HG03135 (cell line): ENCODE results near the gene EPHA4.

Experiments used
- ATAC-seq: cut with Tn5 transposase; IDR thresholded peaks from one replicate; pipeline ENCODE4 v1.9.1; 2021; ENCODE audit warnings: mild to moderate bottlenecking, moderate library complexity; ENCODE audit not compliant: unreplicated experiment

The EPHA4 gene

DNA sequence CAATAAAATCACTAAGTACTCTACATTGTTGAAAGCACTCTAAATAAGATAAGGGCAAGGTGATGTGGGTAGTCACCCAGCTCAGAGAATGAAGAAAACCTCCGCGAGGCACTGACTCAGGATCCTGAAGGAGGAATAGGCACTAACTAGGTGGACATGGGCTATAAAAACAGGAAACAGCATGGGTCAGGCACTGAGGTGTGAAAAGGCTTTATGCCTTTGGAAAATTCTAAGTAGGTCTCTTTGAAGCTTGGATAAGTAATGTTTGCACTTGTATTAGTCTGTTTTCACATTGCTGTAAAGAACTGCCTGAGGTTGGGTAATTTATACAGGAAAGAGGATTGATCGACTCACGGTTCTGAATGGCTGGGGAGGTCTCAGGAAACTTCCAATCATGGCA is 161.6 kb downstream of the EPHA4 start:
- no peak for ATAC-seq

DNA sequence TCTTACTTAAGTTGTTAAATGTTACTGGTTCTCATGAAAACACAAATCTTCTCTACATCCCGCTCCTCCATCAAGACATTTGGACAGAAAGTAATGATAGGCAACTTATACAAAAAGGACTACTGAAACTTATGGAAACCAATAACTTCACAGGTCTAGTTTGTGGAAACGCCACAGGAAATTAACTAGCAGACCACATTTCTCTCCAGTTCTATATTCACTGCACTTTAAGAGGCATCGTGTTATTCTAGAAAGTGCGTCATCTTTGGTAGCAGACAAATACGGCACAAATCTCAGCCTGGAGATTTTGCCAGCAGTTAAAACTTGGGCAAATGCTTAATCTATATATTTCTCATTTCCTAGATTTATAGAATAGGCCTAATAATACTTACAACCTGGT is 164.3 kb downstream of the EPHA4 start:
- ATAC-seq, result no peak

- no peak for ATAC-seq
Observed at GRCh38 chr2:221405521-221405920, 166.6 kb downstream of the EPHA4 start.

DNA sequence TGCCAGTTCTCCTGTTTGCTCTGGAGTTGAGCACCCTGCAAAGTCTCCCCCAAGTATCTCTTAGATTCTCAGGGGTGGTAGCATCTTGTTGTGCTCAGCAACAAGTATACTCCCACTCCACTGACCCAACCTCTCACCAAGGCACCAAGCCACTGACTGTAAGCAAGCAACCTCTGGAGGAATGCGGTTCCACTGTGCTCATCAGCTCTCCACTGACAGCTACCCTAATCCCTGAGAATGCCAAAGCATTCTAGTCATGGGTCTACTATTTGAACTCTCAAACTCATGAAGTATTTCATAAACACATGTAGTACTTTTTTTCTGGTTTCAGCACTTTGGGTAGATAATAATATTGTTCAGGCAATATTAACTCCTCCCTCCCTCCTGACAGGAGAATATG is 170.0 kb downstream of the EPHA4 start:
- ATAC-seq, result no peak

DNA sequence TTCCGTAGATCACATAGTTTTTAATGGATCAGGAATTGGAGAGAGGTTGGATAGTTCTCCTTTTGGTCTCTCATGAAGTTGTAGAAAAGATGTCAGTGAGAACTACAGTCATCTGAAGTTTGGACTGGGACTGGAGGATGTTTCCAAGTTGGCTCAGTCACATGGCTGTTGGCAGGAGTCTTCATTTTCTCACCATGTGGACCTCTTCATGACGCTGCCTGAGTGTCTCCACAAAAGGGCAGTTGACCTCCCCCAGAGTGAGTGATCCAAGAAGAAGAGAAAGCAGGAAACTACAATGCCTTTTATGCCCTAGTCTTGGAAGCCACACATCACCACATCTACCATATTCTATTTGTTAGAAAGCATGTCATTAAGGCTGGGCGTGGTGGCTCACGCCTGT is 171.7 kb downstream of the EPHA4 start:
- no peak for ATAC-seq

GRCh38 chr2:221399183-221399582 is 172.9 kb downstream of the EPHA4 start:
- no peak for ATAC-seq

- ATAC-seq, result no peak
Observed at GRCh38 chr2:221397187-221397586, 174.9 kb downstream of the EPHA4 start.

DNA sequence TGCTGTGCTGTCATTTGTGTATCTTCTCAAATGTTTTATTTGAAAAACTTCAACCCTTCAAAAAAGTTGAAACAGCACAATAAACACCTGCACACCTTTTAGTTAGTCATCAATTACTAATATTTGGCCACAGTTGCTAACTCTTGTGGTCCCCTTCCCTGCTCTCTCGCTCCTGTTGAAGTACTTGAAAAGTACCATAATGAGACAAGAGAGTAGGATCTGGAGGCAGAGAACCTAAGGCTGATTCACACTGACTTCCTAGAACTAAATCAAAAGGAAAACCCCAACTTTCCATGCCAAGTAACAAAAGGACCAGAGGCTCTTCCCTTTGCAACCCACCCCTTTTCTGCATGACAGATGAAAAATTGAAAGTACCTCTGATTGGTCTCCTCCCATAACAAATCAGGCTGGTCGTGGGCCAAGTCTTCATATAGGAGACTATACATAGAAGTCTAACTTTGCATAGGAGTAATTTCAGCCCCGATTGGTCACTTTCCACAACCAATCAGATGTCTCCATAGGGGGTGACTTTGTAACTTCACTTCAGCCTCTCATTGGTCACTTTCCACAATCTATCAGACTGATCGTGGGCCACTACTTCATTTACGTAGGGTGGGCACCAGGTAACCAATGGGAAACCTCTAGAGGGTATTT is 179.7 kb downstream of the EPHA4 start:
- ATAC-seq, result no peak

- ATAC-seq, result no peak
Observed at GRCh38 chr2:221390878-221391277, 181.2 kb downstream of the EPHA4 start.

GRCh38 chr2:221389904-221390303 is 182.2 kb downstream of the EPHA4 start:
- ATAC-seq, result no peak

DNA sequence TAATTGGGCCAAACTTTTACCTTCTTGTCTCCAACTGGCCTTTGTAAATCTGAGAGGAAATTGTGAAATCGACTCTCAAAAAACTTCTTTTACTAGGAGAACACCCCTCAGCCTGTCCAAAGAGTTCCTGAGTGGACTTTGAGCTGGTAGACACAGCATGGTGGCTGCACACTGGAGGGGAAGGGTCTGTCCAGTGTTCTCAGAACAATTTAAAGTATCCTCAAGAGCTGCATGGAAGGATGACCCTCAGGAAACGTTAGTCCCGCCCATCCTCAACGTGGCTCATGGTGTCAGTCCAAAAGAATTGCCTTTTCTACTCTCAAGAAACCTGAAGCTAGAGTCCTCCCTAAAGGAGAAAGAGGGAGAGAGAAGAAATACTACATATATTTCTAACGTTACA is 182.7 kb downstream of the EPHA4 start:
- ATAC-seq, result no peak

DNA sequence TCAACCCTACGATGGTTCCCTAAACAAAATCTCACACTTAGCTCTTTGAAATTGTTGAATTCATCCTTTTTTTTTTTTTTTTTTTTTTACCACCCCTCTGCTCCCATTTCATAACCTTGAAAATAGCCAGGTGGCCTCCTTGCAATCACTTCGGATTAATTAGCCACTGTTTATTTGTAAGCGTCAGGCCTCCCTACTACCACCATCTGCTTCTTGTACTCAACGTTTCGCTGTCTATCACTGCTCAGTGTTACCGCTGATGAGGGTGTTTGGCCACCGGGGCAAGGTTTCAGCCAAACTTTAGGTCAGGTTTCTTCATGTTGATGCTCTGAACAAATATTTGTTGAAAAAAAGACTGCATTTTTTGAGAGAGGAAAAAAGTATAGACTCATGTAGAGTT is 183.2 kb downstream of the EPHA4 start:
- ATAC-seq, result no peak

DNA sequence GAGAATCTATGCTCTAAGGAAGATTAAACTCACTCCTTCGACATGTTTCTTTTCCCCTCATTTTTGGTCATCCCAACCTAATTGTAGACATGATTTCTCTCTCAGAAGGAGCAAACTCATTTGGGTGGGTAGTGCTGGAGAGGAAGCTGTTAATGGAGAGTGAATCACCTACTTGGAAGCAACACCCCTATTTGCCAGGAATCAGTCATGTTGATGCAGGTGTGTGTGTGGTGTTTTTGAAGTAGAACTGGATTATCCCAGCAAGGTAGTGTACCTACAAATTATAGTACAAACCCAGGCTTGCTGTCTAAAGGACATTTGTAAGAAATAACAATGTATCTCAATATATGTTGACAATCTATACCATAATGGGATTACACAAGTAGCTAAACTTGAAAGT is 186.4 kb downstream of the EPHA4 start:
- no peak for ATAC-seq

DNA sequence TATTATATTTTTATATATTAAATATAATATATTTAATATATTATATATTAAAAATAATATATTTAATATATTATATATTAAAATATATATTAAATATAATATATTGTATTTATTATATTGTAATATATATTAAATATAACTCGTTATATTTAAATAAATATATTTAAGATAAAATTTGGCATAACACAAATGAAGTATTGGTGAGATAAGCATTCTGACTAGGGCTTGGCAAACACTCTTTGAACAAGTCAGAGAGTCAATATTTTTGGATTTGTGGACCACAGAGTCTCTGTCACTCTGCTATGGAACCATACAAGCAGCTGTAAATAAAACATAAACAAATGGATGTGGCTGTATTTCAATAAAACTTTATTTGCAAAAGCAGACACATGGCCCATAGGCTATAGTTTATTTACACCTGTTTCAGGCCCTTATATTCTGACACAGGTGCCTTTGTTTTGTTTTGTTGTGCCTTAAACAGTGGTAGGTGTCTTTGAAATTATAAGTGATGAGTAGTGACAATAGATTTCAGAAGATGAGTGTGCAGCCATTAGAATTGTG is 190.1 kb downstream of the EPHA4 start:
- ATAC-seq, result no peak

DNA sequence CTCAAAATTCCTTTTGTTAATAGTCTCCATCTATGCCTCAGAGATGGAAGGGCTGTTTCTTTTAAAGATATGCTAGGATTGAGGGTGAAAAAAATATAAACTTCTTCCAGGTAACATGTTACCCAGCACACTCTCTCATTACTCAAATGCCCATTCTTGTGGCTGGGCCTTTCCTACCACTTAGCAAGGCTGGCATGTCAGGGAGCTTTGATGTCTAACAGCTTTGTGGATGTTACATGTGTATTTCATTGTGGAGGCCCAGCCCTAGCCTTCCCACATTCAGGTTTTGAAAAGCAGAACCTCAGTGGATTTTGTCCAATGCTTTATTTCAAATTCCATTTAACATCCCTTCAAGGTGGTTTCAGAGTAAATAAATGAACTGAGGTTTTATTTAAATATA is 191.4 kb downstream of the EPHA4 start:
- ATAC-seq, result no peak

DNA sequence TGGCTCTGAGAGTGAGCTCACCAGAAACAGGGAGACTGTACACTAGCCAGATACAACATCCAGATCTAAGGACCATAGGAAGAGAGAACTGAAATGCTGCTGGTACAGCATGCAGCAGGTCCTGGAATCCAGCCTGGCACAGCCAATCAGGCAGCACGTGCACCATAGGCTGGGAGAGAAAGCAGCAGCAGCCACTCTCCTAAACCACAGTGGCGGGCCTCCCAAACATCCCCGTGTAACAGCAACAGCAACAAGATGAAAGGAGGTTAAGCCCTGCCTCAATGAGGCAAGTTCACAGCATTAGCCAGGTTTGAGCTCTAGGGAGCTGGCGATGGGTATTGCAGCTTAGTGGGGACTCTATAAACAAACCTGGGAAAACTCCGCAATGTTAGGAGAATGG is 192.0 kb downstream of the EPHA4 start:
- ATAC-seq, result no peak

GRCh38 chr2:221377597-221377996 is 194.5 kb downstream of the EPHA4 start:
- ATAC-seq, result no peak

GRCh38 chr2:221377066-221377465 is 195.0 kb downstream of the EPHA4 start:
- no peak for ATAC-seq

DNA sequence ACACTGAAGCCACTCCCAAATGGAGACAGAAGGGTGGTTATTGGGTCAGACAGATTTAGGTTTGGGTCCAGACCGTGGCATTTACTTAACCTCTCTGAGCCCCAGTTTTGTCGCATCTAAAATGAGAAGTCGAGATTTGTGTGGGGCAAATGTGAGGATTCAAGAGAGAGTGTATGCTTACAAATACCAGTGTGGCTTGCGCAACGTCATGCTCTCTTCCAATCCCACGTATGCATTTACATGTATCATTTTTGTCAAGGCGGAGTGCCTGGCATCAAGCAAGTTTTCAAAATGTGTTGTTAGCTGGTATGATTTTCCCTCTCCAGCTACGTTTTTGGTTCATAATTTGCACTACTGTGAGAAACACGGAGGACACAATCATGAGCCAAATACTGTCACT is 197.9 kb downstream of the EPHA4 start:
- ATAC-seq, result no peak

GRCh38 chr2:221372907-221373306 is 199.2 kb downstream of the EPHA4 start:
- ATAC-seq, result no peak

- ATAC-seq, result no peak
Observed at GRCh38 chr2:221372159-221372884, 199.8 kb downstream of the EPHA4 start.

DNA sequence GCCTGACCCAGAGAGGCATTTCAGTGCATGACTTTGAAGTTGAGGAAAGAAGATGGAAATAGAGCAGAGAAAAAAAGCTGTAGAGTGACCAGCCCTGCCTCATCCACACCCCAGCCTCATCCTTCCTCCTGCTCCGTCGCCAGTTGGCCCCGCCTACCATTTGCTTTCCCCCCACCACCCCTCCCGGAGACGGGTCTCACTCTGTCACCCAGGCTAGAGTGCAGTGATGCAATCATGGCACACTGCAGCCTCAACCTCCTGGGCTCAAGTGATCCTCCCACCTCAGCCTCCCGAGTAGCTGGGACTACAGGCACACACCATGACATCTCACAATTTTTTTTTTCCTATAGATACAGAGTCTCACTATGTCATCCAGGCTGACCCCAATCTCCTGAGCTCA is 200.8 kb downstream of the EPHA4 start:
- ATAC-seq, result no peak

- ATAC-seq, result no peak
Observed at GRCh38 chr2:221370857-221371211, 201.3 kb downstream of the EPHA4 start.
